CD4-positive, alpha-beta T cell treated with Interleukin-6 for 4 hours (primary cell): ENCODE data around the gene QRICH1.

Experiments used
- DNase-seq: peaks from one replicate; pipeline ENCODE4 v3.0.0-alpha.2; 2020; ENCODE audit warnings: mixed read lengths

Gene QRICH1

DNA sequence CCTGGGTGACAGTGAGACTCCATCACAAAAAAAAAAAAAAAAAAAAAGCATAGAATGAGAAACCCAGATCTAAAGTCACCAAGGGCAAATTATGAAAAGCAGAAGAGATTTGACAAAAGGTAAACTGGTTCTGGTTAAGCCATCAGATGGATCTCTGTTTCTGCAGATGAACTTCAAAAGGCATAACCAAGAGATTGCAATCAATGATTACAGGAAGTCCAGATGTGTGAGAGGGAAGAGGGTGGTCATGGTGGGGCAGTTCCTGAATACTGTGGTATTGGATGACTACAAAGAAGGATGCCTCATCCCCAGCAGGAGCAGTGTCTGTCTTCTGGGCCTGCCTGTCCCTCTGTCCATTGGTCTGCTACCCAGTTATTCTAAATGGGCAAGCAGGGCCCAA is 100.0 kb downstream of the QRICH1 start:
- DNase-seq = no peak

- DNase-seq = no peak
Measured at GRCh38 chr3:48991851-48992545, 101.9 kb downstream of the QRICH1 start.

GRCh38 chr3:48990636-48991469 is 103.0 kb downstream of the QRICH1 start:
- DNase-seq = peak; percentile 32

DNA sequence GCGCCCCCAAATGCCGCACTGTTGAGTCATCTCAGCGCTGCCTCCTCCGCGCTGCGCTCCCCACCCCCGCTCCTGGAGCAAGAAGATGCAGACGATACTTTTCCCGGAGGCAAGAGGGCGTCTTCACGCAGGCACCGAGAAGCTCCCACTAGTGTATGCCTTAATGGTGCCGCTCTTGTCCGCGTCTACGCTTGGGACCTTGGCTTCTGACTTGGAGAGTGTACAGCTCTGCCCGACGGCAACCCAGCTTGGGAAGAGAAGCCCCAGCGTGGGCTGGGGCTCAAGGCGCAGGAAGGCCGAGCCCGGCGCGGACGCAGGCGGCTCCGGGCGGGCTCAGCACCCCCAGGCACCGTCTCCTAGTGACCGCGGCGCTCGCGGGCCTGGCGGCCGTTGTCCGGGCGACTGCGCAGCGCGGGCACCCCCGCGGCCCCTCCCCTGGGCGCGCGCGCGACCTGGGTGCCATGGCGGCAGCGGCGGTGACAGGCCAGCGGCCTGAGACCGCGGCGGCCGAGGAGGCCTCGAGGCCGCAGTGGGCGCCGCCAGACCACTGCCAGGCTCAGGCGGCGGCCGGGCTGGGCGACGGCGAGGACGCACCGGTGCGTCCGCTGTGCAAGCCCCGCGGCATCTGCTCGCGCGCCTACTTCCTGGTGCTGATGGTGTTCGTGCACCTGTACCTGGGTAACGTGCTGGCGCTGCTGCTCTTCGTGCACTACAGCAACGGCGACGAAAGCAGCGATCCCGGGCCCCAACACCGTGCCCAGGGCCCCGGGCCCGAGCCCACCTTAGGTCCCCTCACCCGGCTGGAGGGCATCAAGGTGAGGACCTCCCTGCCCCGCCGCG is 103.9 kb downstream of the QRICH1 start, which contains the start of gene P4HTM:
TSS of gene P4HTM (plus strand) at position 446 of the 840 bp plus-strand sequence. CDS start at position 462, 16 bp downstream.
- DNase-seq = peak; percentile 88

GRCh38 chr3:48989126-48989795 is 104.6 kb downstream of the QRICH1 start:
- DNase-seq = no peak

DNA sequence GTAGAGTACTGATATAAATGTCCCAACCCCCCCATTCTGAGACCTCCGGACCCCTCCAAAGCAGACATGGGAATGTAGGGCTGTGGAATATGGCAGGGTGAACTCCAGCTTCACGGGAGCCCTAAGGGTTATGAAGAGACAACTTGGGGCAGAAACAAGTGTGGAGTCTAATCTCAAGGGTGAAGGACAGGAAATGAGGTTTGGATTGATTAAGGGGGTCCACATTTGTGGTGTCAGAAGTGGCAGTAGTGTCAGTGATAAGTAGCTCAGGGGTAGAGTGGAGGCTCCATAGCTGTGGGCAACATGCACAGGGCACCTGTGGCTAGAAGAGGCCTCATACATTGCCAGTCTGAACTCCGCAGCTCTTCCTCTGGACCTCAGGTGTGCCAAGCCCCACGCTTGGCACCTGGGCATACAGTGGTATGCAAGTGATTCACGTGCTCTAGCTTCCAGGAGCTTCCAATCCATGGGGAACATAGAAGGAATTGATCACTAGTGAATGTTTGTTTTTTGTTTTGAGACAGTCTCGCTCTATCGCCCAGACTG is 108.0 kb downstream of the QRICH1 start:
- no peak for DNase-seq

DNA sequence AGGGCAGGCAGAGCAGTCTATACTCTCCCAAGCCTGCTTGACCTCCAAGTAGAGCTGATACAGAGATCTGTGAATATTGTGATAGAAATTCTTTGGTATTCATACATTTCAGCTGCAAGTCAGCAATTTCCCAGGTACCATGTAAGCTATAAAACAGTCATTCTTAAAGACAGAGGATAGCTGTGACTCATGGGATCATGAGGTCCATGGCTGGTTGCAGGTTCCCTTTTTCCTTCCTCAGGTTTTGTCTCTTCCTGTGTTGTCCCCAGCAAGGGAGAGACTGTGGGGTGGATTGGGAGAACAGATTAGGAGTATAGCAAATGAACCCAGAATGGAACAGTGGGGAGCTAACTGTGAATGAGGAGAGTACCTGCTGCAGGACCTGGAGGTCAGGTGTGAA is 109.2 kb downstream of the QRICH1 start:
- DNase-seq = no peak

DNA sequence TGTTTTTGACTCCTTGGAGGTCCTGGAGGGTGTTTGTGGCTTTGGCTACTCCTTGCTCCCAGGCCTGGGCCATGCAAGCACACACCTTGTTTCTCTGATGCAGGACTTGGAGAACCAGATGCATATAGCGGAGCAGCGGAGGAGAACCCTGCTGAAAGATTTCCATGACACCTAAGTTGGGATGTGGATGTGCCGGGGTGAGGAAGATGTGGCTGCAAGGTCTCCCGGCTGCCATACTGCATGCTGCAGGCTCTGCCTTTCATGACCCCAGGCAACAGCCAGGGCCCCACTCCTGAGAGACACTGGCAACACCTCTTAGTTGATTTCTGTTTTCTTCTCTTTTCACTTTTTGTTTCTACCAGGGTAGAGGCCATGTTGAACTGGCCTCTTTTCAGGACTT is 110.8 kb downstream of the QRICH1 start:
- no peak for DNase-seq

GRCh38 chr3:48982686-48983085 is 111.2 kb downstream of the QRICH1 start:
- no peak for DNase-seq

DNA sequence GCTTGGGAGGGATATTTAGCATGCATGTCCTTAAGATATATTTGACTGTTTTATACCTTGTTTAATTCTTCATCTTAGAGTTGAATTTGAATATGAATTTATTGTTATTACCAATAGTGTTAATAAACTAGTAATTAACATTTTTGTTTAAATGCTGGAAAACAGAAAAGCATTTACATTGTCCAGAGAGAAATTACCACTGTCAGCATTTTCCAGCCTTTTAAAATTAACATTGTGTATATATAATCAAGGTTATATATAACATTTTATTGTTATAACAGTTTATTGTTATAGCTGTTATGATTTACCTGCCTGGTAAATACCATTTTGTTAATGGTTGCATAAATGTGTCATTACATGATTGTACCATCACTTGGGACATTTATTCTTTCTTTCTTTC is 111.9 kb downstream of the QRICH1 start:
- DNase-seq = no peak

DNA sequence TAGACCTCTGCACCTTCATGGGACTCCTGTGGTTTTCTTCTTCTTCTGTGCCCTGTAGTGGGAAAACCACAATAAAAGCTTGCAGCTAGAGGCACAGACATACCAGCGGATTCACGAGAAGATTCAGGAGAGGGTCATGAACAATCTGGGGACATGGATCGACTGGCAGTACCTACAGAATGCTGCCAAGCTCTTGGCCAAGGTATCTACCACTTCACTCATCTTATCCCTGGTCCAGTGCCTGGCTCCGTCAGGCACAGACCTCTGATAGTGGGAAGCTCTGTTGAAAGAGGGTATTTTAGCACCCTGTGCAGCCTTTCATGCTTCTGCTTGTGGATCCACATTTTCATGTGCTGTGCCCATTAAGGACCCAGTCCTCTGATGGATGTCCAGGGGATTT is 113.6 kb downstream of the QRICH1 start:
- no peak for DNase-seq
